Heart left ventricle (tissue), 16 donors: ENCODE measurements around the gene PRKCA. TPM values are rescaled to one million over a fixed set of nuclear protein-coding genes. Genes with fewer than 3 reads are reported as not detected.
"Not testable (repeated sequence)": the region's sequence is repeated elsewhere in the genome, so short reads cannot be mapped to it uniquely, and the experiment has no call there.

Experiments
- ATAC-seq, 4 donors: fragments of 200-7000 bp; cut with Tn5 transposase; one replicate each; pipeline ENCODE4 v1.9.1; 2020 to 2022; ENCODE audit warnings: moderate library complexity in 4 of 4, mild to moderate bottlenecking in 3 of 4, moderate number of reproducible peaks in 1 of 4
- DNase-seq, 5 donors: peaks; one replicate each; pipeline ENCODE4 v3.0.0-alpha.2; 2020
- H3K27ac ChIP-seq, 12 donors: fragments of 200-600 bp; sonication (generic) in 4 of 12; one replicate each; pipeline versions ENCODE4 v1.5.0 to v1.8.0; 2016 to 2022; ENCODE audit warnings: mild to moderate bottlenecking in 2 of 12
- H3K27me3 ChIP-seq, 9 donors: fragments of 200-600 bp; sonication (generic) in 2 of 9; one replicate each; pipeline versions ENCODE4 v1.5.1 to v1.8.0; 2016 to 2022; ENCODE audit warnings: mild to moderate bottlenecking in 3 of 9
- H3K36me3 ChIP-seq, 9 donors: fragments of 200-600 bp; sonication (generic) in 2 of 9; one replicate each; pipeline versions ENCODE4 v1.5.0 to v1.8.0; 2018 to 2022; ENCODE audit warnings: mild to moderate bottlenecking in 2 of 9
- H3K4me1 ChIP-seq, 12 donors: fragments of 200-600 bp; sonication (generic) in 4 of 12; one replicate each; pipeline versions ENCODE4 v1.5.0 to v1.8.0; 2016 to 2022; ENCODE audit warnings: mild to moderate bottlenecking in 3 of 12
- H3K4me3 ChIP-seq, 12 donors: fragments of 200-600 bp; sonication (generic) in 4 of 12; one replicate each; pipeline versions ENCODE4 v1.5.0 to v1.8.0; 2017 to 2022; ENCODE audit warnings: mild to moderate bottlenecking in 9 of 12, moderate library complexity in 4 of 12
- H3K9me3 ChIP-seq, 12 donors: fragments of 200-600 bp; sonication (generic) in 4 of 12; one replicate each; pipeline versions ENCODE4 v1.5.0 to v1.8.0; 2016 to 2022; ENCODE audit warnings: mild to moderate bottlenecking in 1 of 12
- POLR2A ChIP-seq, 2 donors: fragments of 450-650 bp; IDR thresholded peaks; one replicate each; pipeline ENCODE4 v1.6.1; 2017; ENCODE audit warnings: antibody characterized with exemption in 2 of 2, mild to moderate bottlenecking in 2 of 2, moderate library complexity in 2 of 2
- WGBS, 4 donors: extraction: QIAGEN DNeasy Blood & Tissue Kit in 2 of 4; methylation state at CpG; one replicate each; pipeline versions ENCODE4 v1.1.5 to v1.1.7; 2013 to 2018; 5-methylcytosine and 5-hydroxymethylcytosine counted together
- intact Hi-C, 10 donors: fragments of 100-400 bp; cut with DNase I; formaldehyde crosslinking; loops; one replicate each; pipeline versions ENCODE4 v1.11.1 to v1.14.2; 2022
- polyA plus RNA-seq, 2 donors: library from polyadenylated mRNA; stranded (reverse); fragments of 200-250 nt; gene quantifications; one replicate each; pipeline ENCODE4 v1.2.3, GENCODE V29; 2013
- total RNA-seq, 9 donors: library from RNA; depleted of rRNA in 2 of 9; stranded (reverse); fragments of >200 nt in 2 of 9; fragmentation: NEBNext Ultra II Directional in 3 of 9; extraction: Animal tissue kit (Norgen Biotek cat#: 25700) in 3 of 9; gene quantifications; one replicate each; pipeline versions ENCODE4 v1.1.0 to v1.2.4, GENCODE V29; 2016 to 2023
- TF ChIP-seq, protein P1 (sequence below), 12 donors: fragments of 200-600 bp; sonication (generic) in 4 of 12; IDR thresholded peaks; one replicate each; pipeline versions ENCODE4 v1.5.0 to v1.8.0; 2018 to 2022; ENCODE audit warnings: antibody characterized with exemption in 12 of 12, mild to moderate bottlenecking in 5 of 12
- donor health status: ischemic (EF 13 %, LVEDD 7.1; RV severe dilation, severe dysfunction).
- donor health status: healthy with polysubstance abuse.
- donor health status: DM: no; HTN: yes; CAD: no.
- donor health status: DM: no; HTN: no; CAD: no.
- donor health status: ischemic (EF 25% LVEDD 6.9; RV normal size, moderate dysfunction).
- donor health status: ischemic (EF 25% LVEDD 5.7; RV mildly dilated, moderate dysfunction).
- donor health status: healthy.
- donor health status: DM: yes; HTN: yes; CAD: no.
- donor health status: ischemic (EF 35%, LVEDD 5.7; RV mildly dilated, moderate dysfunction).
- donor health status: nonischemic (EF 11% LVEDD 7.7; RV severe dilation, severe dysfunction).
- donor health status: DM: yes; HTN: yes; CAD: no.
- donor health status: PGD.
- donor health status: ischemic (EF 29% LVEDD 5.4; RV normal size, mild dysfunction).
- donor health status: nonischemic (EF 23%, LVEDD 6.1; RV moderate dilation, normal function).

The PRKCA gene
- total and polyA plus RNA-seq, 11 donors, result 3.4 to 26.8 (median 11.4) TPM

DNA sequence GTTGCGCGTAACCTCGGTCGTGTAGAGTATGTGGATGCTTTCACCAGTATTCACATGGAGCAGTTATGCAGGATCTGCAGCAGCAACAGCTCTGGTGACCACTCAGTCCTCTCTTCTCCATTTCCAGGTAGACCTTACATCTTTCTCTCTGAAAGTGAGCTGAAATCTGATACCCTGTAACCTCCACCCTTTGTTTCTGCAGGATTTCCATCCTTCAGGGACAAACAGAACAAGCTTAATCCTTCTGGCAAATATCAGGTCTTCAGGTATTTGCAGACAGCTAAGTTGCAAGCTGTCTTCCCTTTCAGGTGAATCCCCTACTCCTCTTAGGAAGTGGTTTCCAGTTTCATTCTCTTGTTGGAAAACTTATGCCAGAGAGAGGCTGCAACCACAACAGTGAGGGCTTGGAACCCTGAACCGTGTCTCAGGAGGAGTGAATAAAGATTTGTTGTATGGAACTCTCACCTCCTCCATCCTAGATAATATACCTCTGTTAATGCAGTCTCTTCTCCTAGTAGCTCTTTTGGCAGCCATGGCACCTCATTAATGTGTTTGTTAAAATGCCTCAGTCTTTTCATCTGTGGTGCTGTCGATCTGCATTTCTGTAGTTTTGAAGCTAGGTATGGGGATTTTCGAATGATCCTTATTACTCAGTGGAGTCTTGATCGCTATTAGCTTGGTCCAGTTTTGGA lies 172.5 kb downstream of the PRKCA start:
- Histone ChIP-seq H3K9me3 (no peaks in the 10 kb centered on the region), H3K27me3 (no peaks in the 10 kb centered on the region), H3K27ac (no peak overlapping the region), H3K4me1 (peaks cover 0 to 15% (median 0%) of the 10 kb centered on the region in 12 donors), H3K4me3 (no peak overlapping the region), H3K36me3 (no peaks in the 10 kb centered on the region)
- TF ChIP-seq, protein P1, sequence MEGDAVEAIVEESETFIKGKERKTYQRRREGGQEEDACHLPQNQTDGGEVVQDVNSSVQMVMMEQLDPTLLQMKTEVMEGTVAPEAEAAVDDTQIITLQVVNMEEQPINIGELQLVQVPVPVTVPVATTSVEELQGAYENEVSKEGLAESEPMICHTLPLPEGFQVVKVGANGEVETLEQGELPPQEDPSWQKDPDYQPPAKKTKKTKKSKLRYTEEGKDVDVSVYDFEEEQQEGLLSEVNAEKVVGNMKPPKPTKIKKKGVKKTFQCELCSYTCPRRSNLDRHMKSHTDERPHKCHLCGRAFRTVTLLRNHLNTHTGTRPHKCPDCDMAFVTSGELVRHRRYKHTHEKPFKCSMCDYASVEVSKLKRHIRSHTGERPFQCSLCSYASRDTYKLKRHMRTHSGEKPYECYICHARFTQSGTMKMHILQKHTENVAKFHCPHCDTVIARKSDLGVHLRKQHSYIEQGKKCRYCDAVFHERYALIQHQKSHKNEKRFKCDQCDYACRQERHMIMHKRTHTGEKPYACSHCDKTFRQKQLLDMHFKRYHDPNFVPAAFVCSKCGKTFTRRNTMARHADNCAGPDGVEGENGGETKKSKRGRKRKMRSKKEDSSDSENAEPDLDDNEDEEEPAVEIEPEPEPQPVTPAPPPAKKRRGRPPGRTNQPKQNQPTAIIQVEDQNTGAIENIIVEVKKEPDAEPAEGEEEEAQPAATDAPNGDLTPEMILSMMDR (IDR thresholded peaks at IDR 0.05), result no peak
- TF ChIP-seq POLR2A (IDR thresholded peaks at IDR 0.05), result no peak
- intact Hi-C loops, result no loop called here
- WGBS, 4 donors, result 79 to 86% (median 85%) methylated on average over 8 of the region's 8 CpGs
- DNase-seq, result no peak
- no peak for ATAC-seq

DNA sequence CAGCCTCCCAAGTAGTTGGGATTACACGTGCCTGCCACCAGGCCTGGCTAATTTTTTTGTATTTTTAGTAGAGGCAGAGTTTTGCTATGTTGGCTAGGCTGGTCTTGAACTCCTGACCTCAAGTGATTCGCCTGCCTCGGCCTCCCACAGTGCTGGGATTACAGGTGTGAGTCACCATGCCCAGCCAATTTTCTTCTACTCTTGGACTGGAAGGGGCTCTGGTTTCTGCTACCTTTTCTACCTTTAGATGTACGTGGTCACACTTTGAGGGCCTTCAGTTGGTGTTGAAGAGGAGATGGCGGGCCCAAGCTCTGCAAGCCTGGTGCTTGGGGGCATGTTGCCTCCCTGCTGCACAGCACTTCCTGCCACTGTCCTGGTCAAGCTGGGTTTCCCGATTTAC lies 173.6 kb downstream of the PRKCA start:
- intact Hi-C loops, result no loop called here
- WGBS, 4 donors, result 86 to 94% (median 91%) methylated on average over 5 to 6 of the region's 6 CpGs
- Histone ChIP-seq H3K9me3 (no peaks in the 10 kb centered on the region), H3K4me1 (peaks cover 0 to 7% (median 0%) of the 10 kb centered on the region in 12 donors), H3K36me3 (no peaks in the 10 kb centered on the region), H3K4me3 (no peak overlapping the region), H3K27me3 (no peaks in the 10 kb centered on the region), H3K27ac (no peak overlapping the region)
- no peak for TF ChIP-seq POLR2A (IDR thresholded peaks at IDR 0.05)
- TF ChIP-seq, protein P1 (IDR thresholded peaks at IDR 0.05), result no peak
- ATAC-seq, result no peak
- DNase-seq, result no peak

DNA sequence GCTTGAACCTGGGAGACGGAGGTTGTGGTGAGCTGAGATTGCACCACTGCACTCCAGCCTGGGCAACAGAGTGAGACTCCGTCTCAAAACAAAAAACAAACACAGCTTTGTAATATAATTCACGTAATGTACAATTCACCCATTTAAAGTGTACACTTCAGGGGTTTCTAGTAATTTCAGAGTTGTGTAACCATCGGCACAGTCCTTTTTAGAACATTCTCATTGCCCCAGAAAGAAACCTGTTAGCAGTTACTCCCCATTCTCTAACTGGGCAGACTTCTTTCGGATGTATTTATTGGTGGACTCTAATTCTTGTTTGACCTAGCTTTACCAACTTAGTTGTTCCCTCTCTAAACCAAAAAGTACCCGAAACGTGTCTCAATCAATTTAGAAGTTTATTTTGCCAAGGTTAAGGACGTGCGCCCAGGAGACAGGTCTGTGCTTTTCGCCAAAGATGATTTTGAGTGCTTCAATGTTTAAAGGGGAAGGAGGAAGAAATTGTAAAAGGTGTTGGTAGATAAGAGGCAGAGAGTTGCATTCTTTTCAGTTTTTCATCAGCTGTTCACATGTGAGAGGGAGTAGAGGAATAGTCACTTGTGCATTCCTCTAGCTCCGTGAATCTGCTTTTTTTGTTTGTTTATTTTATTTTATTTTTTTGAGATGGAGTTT lies 175.3 kb downstream of the PRKCA start:
- H3K27ac ChIP-seq, result no peak overlapping the region
- ATAC-seq (no peak), DNase-seq (no peak)
- no peak for TF ChIP-seq POLR2A (IDR thresholded peaks at IDR 0.05)
- TF ChIP-seq, protein P1 (IDR thresholded peaks at IDR 0.05), result no peak
- H3K36me3 ChIP-seq, result no peaks in the 10 kb centered on the region
- H3K9me3 ChIP-seq, result no peaks in the 10 kb centered on the region
- no peaks in the 10 kb centered on the region for H3K4me1 ChIP-seq
- H3K4me3 ChIP-seq, result no peak overlapping the region
- H3K27me3 ChIP-seq, result no peaks in the 10 kb centered on the region
- 86 to 91% (median 90%) methylated on average over 11 of the region's 11 CpGs for WGBS, 4 donors
- intact Hi-C loops, result no loop called here

DNA sequence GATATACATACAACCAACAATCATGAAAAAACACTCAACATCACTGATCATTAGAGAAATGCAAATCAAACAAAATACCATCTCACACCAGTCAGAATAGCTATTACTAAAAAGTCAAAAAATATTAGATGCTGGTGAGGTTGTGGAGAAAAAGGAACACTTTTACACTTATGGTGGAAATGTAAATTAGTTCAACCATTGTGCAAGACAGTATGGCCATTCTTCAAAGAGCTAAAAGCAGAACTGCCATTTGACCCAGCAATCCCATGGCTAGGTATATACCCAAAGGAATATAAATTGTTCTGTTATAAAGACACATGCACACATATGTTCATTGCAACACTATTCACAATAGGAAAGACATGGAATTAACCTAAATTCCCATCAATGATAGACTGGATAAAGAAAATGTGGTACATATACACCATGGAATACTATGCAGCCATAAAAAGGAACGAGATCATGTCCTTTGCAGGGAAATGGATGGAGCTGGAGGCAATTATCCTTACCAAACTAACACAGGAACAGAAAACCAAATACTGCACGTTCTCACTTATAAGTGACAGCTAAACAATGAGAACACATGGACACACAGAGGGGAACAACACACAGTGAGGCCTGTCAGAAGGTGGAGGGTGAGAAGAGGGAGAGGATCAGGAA lies 176.9 kb downstream of the PRKCA start:
- intact Hi-C loops, H3K4me3 ChIP-seq, H3K27ac ChIP-seq, H3K4me1 ChIP-seq, ATAC-seq, DNase-seq, H3K36me3 ChIP-seq, H3K9me3 ChIP-seq, H3K27me3 ChIP-seq: not testable (repeated sequence)
- 76 to 86% (median 83%) methylated on average over 2 of the region's 2 CpGs for WGBS, 4 donors
